Activated T-cell treated with anti-CD3 and anti-CD28 coated beads for 1 hour (primary cell): Measurements from ENCODE around the gene GPATCH11.

Experiments used
- DNase-seq: peaks from one replicate; pipeline ENCODE4 v3.0.0-alpha.2; 2020; ENCODE audit warnings: low read depth

Gene GPATCH11

DNA sequence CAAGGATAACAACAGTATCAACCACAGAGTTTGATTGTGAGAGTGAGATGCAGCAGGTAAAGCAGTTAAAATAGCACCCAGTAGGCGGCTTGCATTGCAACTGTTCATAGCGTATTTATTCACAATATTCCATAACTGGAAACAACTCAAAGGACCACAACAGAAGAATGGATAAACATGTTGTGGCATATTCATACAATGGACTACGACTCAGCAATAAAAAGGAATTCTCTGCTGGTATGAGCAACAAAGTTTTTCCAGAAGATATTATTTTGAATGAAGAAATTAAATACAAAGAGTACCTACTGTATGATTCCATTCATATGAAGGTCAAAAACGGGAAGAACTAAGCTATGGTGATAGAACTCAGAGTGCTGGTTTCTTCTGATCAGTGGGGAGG, 25.2 kb downstream of the GPATCH11 start:
- DNase-seq: no peak

DNA sequence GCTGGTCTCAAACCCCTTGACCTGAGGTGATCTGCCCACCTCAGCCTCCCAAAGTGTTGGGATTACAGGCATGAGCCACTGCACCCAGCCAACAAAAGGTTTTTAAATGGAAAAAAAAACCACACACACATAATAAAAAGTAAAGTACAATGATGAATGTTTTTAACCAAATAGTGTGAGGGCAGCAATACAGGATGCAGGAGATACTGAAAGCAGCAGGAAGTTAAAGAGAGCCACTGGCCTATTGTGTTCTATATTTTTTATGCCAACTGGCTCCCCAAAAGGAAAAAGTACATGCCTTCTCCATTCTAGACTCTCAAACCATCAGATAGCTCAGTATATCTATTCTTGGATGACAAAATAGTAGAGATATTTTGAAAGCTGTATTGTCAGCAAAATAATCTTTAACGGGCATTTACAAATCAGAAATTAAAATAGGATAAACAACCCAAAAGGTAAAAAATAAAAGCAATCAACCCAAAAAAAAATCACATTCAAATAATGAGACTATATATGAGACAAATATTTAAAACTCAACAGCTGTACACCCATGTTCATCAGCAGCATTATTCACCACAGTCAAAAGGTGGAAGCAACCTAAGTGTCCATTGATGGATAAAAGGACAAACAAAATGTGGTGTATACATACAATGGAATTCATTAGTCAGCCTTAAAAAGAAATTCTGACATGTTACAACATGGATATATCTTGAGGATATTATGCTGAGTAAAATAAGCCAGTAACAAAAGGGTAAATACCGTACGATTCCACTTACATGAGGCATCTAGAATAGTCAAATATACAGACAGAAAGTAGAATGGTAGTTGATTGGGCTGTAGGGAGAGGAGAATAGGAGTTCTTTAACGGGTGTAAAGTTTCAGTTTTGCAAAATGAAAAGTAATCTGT, 26.2 kb downstream of the GPATCH11 start:
- no peak for DNase-seq

DNA sequence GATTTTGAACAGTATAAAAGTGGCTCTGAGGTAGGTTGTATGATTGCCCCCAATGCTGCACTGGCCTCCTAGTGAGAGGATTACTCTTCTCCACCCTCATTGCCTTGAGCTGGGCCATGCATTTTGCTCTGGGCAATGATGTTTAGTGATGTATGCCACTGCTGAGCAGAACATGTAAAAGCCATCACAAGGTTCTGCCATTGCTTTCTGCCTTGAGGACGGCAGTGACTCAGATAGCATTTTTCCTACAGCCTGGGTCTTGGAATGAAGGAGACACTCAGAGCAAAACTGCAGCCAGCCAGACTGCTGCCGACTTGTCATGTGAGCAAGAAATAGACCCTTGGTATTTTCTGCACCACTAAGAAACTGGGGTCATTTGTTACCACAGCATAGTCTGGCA, 27.6 kb downstream of the GPATCH11 start:
- no peak for DNase-seq

DNA sequence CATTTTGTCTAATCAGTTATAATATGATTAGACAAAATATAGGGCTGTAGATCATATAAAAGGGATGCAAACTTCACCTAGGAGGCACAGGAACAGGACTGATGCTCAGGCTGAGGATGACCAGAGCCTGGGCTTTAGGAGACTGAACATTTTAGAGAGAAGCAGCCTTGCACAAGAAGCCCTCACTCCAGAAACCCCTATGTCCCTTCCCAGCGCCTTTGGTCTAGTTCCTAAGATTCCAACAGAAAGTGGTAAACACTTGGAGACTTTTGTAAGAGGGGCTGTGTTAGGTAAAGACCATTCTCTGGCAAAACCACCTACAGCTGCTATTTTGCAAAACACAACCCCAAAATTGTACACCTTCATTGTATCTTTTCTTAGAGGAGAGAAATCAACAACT, 33.2 kb downstream of the GPATCH11 start:
- DNase-seq: no peak

DNA sequence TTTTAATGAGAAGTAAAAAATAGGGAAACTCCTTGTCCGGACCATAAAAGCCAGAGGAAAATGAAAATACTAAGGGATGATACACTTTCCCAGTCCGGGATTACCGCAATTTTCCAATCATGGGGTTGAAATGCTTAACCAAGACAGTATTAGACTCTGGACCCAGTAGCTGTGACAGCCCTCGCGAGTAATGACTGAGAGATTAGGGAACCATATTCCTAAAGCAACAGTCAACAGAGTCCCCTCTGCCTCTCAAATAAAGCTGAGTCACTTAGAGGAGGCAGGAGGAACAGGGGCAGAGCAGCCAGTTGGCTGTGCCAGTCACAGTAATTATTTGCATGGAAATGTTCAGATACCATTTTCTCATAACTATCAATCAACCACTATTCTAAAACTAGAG, 34.8 kb downstream of the GPATCH11 start:
- DNase-seq: no peak

DNA sequence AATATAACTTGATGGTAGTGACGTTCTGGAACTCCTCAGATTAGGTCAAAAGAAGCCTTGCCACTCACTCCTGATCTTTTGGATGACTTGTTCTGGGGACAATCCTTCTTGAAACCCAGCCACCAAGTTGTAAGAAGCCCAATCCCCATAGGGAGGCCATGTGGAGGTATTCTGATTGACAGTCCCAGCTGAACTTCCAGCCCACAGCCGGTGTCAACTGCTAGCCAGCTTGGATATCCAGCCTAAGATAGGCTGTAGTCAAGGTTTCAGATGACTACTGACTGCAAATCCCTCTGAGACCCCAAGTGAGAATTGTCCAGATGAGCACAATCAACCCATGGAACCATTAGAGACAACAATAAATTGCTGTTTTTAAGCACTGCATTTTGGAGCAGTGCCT, 41.1 kb downstream of the GPATCH11 start:
- DNase-seq: no peak

DNA sequence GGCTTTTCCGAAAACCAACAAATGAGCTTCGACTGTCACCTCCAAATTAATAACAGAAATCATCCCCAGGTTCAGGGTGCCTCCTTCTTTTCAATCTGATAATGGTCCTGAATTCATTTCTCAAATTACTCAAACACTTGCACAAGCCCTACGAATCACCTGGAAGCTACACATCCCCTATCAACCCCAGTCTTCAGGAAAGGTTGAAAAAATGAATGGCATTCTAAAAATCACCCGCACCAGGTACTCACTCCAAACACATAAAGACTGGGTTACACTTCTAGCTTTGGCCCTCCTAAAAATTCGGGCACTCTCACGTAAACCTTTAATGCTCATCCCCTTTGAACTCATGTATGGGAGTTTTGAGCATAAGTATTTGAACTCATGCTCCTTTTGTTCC, 48.6 kb downstream of the GPATCH11 start:
- no peak for DNase-seq

DNA sequence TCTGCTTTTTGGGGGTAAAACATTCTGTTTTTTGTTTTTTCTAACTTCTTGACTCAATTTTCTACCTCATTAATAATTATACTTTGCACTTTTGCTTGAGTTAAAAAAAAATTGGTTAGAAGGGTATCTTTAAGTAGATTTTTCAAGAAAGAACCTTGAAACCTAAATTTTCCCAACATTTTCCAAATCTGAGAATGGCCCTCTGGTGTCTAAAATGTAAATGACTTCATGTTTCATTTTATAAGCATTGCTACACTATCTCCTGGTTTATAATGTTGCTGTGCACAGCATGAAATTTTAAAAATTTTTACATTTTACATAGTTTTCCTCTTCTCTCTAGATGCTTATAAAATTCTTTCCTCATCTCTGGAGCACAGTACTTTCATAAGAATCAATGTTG, 58.2 kb downstream of the GPATCH11 start:
- DNase-seq: no peak

DNA sequence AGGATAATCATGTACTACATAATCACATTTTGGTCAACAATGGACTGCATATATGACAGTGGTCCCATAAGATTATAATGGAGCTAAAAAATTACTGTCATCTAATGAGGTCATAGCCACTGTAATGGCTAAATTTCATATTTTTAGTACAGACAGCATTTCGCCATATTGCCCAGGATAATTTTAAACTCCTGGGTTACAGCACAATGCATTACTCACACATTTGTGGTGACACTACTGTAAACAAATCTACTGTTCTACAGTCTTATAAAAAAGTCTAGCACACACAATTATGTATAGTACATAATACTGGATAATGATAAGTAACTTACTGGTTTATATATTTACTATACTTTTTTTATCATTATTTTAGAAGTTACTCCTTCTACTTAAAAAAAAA, 59.7 kb downstream of the GPATCH11 start:
- no peak for DNase-seq

DNA sequence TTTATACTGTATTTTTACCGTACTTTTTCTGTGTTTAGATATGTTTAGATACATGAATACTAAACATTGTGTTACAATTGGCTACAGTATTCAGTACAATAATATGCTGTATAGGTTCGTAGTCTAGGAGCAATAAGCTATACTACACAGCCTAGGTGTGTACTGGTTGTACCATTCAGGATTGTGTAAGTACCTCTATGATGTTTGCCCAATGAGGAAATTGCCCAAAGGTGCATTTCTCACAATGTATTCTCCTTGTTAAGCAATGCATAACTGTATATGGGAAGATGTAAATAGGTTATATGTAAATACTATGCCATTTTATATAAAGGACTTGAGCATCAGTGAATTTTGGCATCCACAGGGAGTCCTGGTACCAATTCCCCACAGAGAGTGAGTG, 61.7 kb downstream of the GPATCH11 start:
- no peak for DNase-seq

DNA sequence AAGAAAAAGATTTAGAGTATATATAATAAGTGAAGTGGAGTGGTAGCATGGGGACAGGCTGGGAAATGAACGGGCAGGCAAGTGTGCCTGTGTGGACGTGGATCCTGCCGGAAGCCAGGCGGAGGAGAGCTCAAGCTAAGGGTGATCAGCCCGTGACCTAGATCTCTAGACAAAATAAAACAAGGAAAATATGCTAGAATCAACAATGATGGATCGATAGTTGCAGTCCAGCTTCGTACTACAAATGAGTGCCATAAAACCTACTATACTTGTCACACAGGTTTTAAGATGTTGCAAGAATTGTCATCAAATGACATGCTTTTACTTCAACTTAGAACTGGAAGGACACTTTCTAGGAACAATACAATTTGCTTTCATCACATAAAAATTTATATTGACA, 64.0 kb downstream of the GPATCH11 start:
- DNase-seq: no peak
